ENCODE measurements around the gene MAPKBP1.

Gene MAPKBP1

DNA sequence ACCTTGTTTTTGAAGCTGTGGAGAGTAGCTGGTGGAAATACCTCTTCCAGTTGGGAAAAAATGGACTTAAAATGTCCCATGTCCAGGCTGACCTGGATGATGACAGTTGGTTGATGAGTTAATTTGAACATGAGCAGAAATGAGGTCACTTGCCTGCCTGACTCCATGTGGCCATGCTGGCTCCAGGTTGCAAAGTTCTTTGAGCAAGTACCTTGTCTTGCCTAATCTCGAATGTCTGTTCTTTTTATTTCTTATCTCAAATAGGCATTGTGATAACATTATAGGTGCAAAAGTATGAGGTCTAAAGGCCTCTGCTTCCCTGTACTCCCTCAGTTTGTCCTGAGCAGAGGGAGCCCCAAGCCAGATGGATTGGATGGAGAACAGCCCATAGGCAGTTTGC lies 9.0 kb downstream of the MAPKBP1 start:
- H3K9ac ChIP-seq (ENCODE audit: low read depth, low read length): no peak overlapping the region
- no peaks in the 10 kb centered on the region for H3K9me3 ChIP-seq (replicated peaks; ENCODE audit: low read length)
- H3K36me3 ChIP-seq (ENCODE audit: insufficient read depth, low read length): peaks cover 4% of the 10 kb centered on the region
- no peak overlapping the region for H3K4me3 ChIP-seq (ENCODE audit: low read length)
- H3K4me1 ChIP-seq (ENCODE audit: control insufficient read depth, insufficient read depth, low read length): peaks cover 25% of the 10 kb centered on the region
- no peak overlapping the region for H3K4me2 ChIP-seq (ENCODE audit: low read length)
- no peaks in the 10 kb centered on the region for H3K27me3 ChIP-seq (ENCODE audit: control insufficient read depth, insufficient read depth, low read length)

DNA sequence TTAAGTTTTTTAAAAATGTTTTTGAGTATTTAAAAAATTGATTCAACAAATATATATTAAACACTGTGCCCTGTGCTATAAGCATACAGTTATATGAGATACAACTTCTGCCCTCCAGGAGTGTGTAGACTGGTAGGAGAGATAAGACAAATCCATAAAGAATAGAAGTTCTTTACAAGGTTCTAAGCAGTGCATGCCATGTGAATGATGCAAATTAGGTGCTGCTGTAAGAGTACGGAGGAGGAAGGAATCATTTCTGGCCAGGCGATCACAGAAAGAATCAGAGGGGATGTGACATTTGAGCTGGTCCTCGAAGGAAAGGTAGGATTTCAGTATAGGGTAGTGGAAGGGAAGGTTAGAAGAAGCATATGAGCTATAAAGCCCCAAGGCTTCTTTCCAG lies 14.0 kb downstream of the MAPKBP1 start:
- H3K4me2 ChIP-seq (ENCODE audit: low read length): no peak overlapping the region
- peaks cover 4% of the 10 kb centered on the region for H3K36me3 ChIP-seq (ENCODE audit: insufficient read depth, low read length)
- no peaks in the 10 kb centered on the region for H3K27me3 ChIP-seq (ENCODE audit: control insufficient read depth, insufficient read depth, low read length)
- peaks cover 32% of the 10 kb centered on the region for H3K4me1 ChIP-seq (ENCODE audit: control insufficient read depth, insufficient read depth, low read length)
- H3K9ac ChIP-seq (ENCODE audit: low read depth, low read length): no peak overlapping the region
- H3K9me3 ChIP-seq (replicated peaks; ENCODE audit: low read length): no peaks in the 10 kb centered on the region
- no peak overlapping the region for H3K4me3 ChIP-seq (ENCODE audit: low read length)

GRCh38 chr15:41789236-41789635 lies 15.0 kb downstream of the MAPKBP1 start:
- no peak overlapping the region for H3K9ac ChIP-seq (ENCODE audit: low read depth, low read length)
- H3K4me1 ChIP-seq (ENCODE audit: control insufficient read depth, insufficient read depth, low read length): peaks cover 32% of the 10 kb centered on the region
- no peaks in the 10 kb centered on the region for H3K27me3 ChIP-seq (ENCODE audit: control insufficient read depth, insufficient read depth, low read length)

DNA sequence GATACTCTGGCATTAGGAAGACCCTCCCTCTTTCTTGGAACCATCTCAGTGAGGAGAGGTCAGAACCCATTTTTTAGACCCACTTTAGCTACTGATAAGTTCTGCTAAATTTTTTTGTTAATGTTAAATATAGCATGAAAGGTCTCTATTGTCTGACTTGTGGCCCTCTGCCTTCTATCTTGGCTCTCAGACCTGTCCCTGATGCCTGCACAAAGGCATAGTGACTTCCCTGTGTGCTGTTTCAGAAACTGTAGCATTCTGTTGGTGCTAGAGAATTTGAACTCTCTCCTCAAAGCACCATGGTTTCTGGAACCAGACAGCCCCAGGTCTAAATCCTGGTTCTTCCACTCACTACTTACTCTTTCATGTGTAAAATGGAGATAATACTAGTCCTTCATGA lies 15.4 kb downstream of the MAPKBP1 start:
- peaks cover 32% of the 10 kb centered on the region for H3K4me1 ChIP-seq (ENCODE audit: control insufficient read depth, insufficient read depth, low read length)
- H3K9me3 ChIP-seq (replicated peaks; ENCODE audit: low read length): no peaks in the 10 kb centered on the region
- H3K27me3 ChIP-seq (ENCODE audit: control insufficient read depth, insufficient read depth, low read length): no peaks in the 10 kb centered on the region
- H3K4me3 ChIP-seq (ENCODE audit: low read length): no peak overlapping the region
- no peak overlapping the region for H3K9ac ChIP-seq (ENCODE audit: low read depth, low read length)
- no peak overlapping the region for H3K4me2 ChIP-seq (ENCODE audit: low read length)
- H3K36me3 ChIP-seq (ENCODE audit: insufficient read depth, low read length): no peaks in the 10 kb centered on the region

More at GRCh38 chr15:41789236-41789635, 15.0 kb downstream of the MAPKBP1 start:
- no peak overlapping the region for H3K4me3 ChIP-seq (ENCODE audit: low read length)
- no peaks in the 10 kb centered on the region for H3K36me3 ChIP-seq (ENCODE audit: insufficient read depth, low read length)
- H3K4me2 ChIP-seq (ENCODE audit: low read length): no peak overlapping the region
- no peaks in the 10 kb centered on the region for H3K9me3 ChIP-seq (replicated peaks; ENCODE audit: low read length)

- H3K4me3 ChIP-seq (ENCODE audit: low read length): no peak overlapping the region
- no peak overlapping the region for H3K9ac ChIP-seq (ENCODE audit: low read depth, low read length)
- H3K9me3 ChIP-seq (replicated peaks; ENCODE audit: low read length): no peaks in the 10 kb centered on the region
Observed at GRCh38 chr15:41790169-41790568, 15.9 kb downstream of the MAPKBP1 start.

GRCh38 chr15:41790756-41791546 lies 16.7 kb downstream of the MAPKBP1 start:
- Histone ChIP-seq H3K4me2 (ENCODE audit: low read length) (peak overlapping the region; percentile 72), H3K27me3 (ENCODE audit: control insufficient read depth, insufficient read depth, low read length) (no peaks in the 10 kb centered on the region), H3K36me3 (ENCODE audit: insufficient read depth, low read length) (no peaks in the 10 kb centered on the region), H3K9ac (ENCODE audit: low read depth, low read length) (peak overlapping the region; percentile 43), H3K4me3 (ENCODE audit: low read length) (peak overlapping the region; percentile 53), H3K9me3 (replicated peaks; ENCODE audit: low read length) (no peaks in the 10 kb centered on the region), H3K4me1 (ENCODE audit: control insufficient read depth, insufficient read depth, low read length) (peaks cover 35% of the 10 kb centered on the region)

More at GRCh38 chr15:41790169-41790568, 15.9 kb downstream of the MAPKBP1 start:
- Histone ChIP-seq H3K4me1 (ENCODE audit: control insufficient read depth, insufficient read depth, low read length) (peaks cover 32% of the 10 kb centered on the region), H3K4me2 (ENCODE audit: low read length) (peak overlapping the region; percentile 72), H3K27me3 (ENCODE audit: control insufficient read depth, insufficient read depth, low read length) (no peaks in the 10 kb centered on the region), H3K36me3 (ENCODE audit: insufficient read depth, low read length) (no peaks in the 10 kb centered on the region)

DNA sequence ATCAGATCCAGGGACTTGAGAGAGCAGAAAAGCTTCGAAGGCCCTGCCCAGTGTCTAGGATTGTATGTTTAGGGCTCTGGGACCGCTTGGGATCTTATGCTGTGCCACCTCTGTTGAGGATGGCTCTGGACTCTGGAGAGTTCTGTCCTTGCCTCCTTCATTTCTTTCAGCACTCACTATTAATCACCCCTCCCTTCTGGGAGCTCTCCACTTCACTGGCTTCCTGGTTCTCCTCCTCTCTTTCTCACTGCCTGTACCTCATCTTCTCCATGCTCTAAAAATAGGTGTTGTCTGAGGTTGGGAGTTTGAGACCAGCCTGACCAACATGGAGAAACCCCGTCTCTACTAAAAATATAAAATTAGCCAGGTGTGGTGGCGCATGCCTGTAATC lies 17.3 kb downstream of the MAPKBP1 start:
- peak overlapping the region; percentile 53 for H3K4me3 ChIP-seq (ENCODE audit: low read length)
- peaks cover 41% of the 10 kb centered on the region for H3K4me1 ChIP-seq (ENCODE audit: control insufficient read depth, insufficient read depth, low read length)
- peak overlapping the region; percentile 72 for H3K4me2 ChIP-seq (ENCODE audit: low read length)
- no peaks in the 10 kb centered on the region for H3K27me3 ChIP-seq (ENCODE audit: control insufficient read depth, insufficient read depth, low read length)
- H3K9me3 ChIP-seq (replicated peaks; ENCODE audit: low read length): no peaks in the 10 kb centered on the region
- H3K9ac ChIP-seq (ENCODE audit: low read depth, low read length): peak overlapping the region; percentile 43
- H3K36me3 ChIP-seq (ENCODE audit: insufficient read depth, low read length): no peaks in the 10 kb centered on the region

- Histone ChIP-seq H3K27me3 (ENCODE audit: control insufficient read depth, insufficient read depth, low read length) (no peaks in the 10 kb centered on the region), H3K9me3 (replicated peaks; ENCODE audit: low read length) (no peaks in the 10 kb centered on the region), H3K9ac (ENCODE audit: low read depth, low read length) (no peak overlapping the region), H3K36me3 (ENCODE audit: insufficient read depth, low read length) (no peaks in the 10 kb centered on the region), H3K4me3 (ENCODE audit: low read length) (no peak overlapping the region), H3K4me1 (ENCODE audit: control insufficient read depth, insufficient read depth, low read length) (peaks cover 47% of the 10 kb centered on the region), H3K4me2 (ENCODE audit: low read length) (no peak overlapping the region)
Observed at GRCh38 chr15:41792000-41792637, 17.8 kb downstream of the MAPKBP1 start.

DNA sequence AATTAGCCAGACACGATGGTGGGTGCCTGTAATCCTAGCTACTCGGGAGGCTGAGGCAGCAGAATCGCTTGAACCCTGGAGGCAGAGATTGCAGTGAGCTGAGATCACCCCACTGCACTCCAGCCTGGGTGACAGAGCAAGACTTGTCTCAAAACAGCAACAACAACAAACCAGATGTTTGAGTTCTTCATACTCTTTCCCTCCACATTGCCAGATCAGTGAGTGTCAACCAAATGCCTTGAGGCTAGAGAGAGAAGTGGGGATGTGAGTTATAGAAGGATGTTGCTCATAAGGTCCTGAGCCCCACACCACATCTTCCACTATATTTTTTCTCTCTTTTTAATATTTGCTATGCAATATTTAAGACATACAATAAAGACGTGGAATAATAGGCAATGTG lies 19.8 kb downstream of the MAPKBP1 start:
- H3K36me3 ChIP-seq (ENCODE audit: insufficient read depth, low read length): no peaks in the 10 kb centered on the region
- no peak overlapping the region for H3K4me2 ChIP-seq (ENCODE audit: low read length)
- H3K4me3 ChIP-seq (ENCODE audit: low read length): no peak overlapping the region
- H3K27me3 ChIP-seq (ENCODE audit: control insufficient read depth, insufficient read depth, low read length): no peaks in the 10 kb centered on the region
- H3K4me1 ChIP-seq (ENCODE audit: control insufficient read depth, insufficient read depth, low read length): peaks cover 55% of the 10 kb centered on the region
- H3K9me3 ChIP-seq (replicated peaks; ENCODE audit: low read length): no peaks in the 10 kb centered on the region
- no peak overlapping the region for H3K9ac ChIP-seq (ENCODE audit: low read depth, low read length)

DNA sequence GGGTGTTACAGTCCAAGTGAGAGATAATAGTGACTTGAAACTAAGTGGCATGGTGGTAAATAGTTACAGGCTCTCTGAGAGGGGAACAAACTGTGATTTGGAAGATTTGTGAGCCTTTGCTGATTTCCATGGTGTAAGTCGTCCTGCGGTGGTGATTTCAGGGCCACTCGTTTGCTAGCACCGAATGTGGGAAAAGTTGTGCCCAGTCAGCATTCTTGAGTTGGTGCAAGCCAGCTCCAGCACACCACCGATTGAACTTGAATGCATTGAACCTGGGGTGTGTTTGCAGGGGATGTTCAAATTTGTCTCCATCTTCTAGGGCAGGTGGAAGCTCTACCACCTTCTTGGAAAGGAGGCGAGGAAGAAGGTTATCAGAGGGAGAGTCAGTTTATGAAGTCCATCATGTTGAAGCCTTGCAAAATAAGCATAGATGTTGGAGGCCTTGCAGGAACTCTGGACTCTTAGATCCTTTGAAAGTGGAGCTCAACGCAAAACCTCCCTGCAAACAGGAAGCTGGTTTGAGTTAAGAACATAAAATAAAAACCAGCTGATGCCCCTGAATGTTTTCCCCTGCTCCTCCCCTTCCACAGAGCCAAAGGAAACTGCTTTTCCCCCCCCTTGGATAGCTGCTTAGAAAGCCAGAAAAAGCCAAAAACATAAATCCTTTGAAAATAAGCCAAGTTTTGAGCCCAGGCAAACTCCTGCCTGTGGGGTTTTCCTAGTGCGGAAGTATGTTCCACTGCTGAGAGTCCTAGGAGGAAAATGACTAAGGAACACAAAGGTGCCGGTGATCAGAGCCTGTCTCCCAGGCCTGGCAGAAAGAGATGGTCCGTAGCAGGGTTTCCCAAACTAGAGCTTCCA lies 21.9 kb downstream of the MAPKBP1 start:
- peaks cover 40% of the 10 kb centered on the region for H3K4me1 ChIP-seq (ENCODE audit: control insufficient read depth, insufficient read depth, low read length)
- peak overlapping the region; percentile 31 for H3K9ac ChIP-seq (ENCODE audit: low read depth, low read length)
- H3K36me3 ChIP-seq (ENCODE audit: insufficient read depth, low read length): peaks cover 15% of the 10 kb centered on the region
- peak overlapping the region; percentile 66 for H3K4me2 ChIP-seq (ENCODE audit: low read length)
- H3K9me3 ChIP-seq (replicated peaks; ENCODE audit: low read length): no peaks in the 10 kb centered on the region
- no peaks in the 10 kb centered on the region for H3K27me3 ChIP-seq (ENCODE audit: control insufficient read depth, insufficient read depth, low read length)
- H3K4me3 ChIP-seq (ENCODE audit: low read length): no peak overlapping the region

DNA sequence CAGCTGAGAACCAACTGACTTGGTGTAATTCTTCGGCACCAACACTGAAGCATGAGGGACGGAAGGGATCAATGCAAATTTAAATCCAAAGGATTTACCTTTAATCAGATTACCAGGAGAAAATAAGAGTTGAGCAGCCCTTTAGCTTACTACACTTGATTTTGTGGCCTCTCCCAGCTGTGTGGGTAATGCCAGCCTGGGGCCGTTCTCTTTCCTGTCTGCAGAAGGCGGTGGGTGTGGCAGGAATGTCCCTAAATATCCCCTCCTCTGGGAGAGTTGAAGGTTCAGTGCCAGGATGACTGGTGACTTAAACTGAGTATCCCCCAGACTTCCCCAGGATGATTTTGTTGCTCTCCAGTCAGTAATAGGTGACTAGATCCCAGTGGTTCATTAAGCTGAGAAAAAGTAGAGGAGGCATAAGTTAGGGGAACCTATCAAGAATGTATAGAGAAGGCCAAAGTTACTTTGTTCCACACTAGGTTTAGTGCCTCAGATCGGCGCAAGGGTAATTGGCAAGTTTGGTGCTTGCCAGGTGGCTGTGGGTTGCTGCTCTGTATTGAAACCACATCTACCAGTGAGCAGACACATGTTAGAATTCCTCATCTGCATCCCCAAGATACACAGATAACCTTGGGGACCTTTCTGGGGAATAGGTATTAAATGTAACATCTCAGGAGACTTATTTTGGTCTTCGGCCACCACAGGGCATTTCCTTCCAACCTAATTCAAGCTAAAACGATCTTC lies 23.1 kb downstream of the MAPKBP1 start:
- H3K9me3 ChIP-seq (replicated peaks; ENCODE audit: low read length): no peaks in the 10 kb centered on the region
- H3K27me3 ChIP-seq (ENCODE audit: control insufficient read depth, insufficient read depth, low read length): no peaks in the 10 kb centered on the region
- no peak overlapping the region for H3K4me3 ChIP-seq (ENCODE audit: low read length)
- H3K36me3 ChIP-seq (ENCODE audit: insufficient read depth, low read length): peaks cover 15% of the 10 kb centered on the region
- H3K4me1 ChIP-seq (ENCODE audit: control insufficient read depth, insufficient read depth, low read length): peaks cover 40% of the 10 kb centered on the region
- no peak overlapping the region for H3K9ac ChIP-seq (ENCODE audit: low read depth, low read length)
- peak overlapping the region; percentile 66 for H3K4me2 ChIP-seq (ENCODE audit: low read length)
